KBM-7 (cell line): ENCODE measurements around the gene MYL4.
A peak's percentile ranks its signal among the peaks of the same experiment; 100 is the strongest.
"Not testable (repeated sequence)": the region's sequence is repeated elsewhere in the genome, so short reads cannot be mapped to it uniquely, and the experiment has no call there.

Source experiments
- DNase-seq: peaks from one replicate; pipeline ENCODE4 v3.0.0-alpha.2; 2015
- in situ Hi-C: fragments of 300-500 bp; cut with MboI; formaldehyde crosslinking; loops from 2 replicates; pipeline ENCODE4 v1.14.3; 2020; ENCODE audit warnings: low sequenced_read_pairs, low pct_unique_long_range_greater_than_20kb, mixed read lengths

Gene MYL4

GRCh38 chr17:47216821-47217220 lies 7.7 kb downstream of the MYL4 start:
- in situ Hi-C loops, DNase-seq: not testable (repeated sequence)

- DNase-seq, in situ Hi-C loops: not testable (repeated sequence)
These were observed 8.1 kb downstream of the MYL4 start for GRCh38 chr17:47217279-47217678.

- in situ Hi-C loops, result no loop called here
- peak; percentile 58 for DNase-seq
These were observed 9.8 kb downstream of the MYL4 start for GRCh38 chr17:47218896-47219430.

- DNase-seq, result no peak
- in situ Hi-C loops, result no loop called here
These were observed 10.7 kb downstream of the MYL4 start for GRCh38 chr17:47219621-47220475.

- in situ Hi-C loops, result no loop called here
These were observed 11.4 kb downstream of the MYL4 start for GRCh38 chr17:47220531-47220999.

GRCh38 chr17:47221154-47221553 lies 12.0 kb downstream of the MYL4 start:
- in situ Hi-C loops, result no loop called here
- DNase-seq, result no peak

More at GRCh38 chr17:47220531-47220999, 11.4 kb downstream of the MYL4 start:
- DNase-seq, result no peak

GRCh38 chr17:47222047-47222446 lies 12.9 kb downstream of the MYL4 start:
- in situ Hi-C loops, result no loop called here
- DNase-seq, result no peak

GRCh38 chr17:47223007-47223406 lies 13.9 kb downstream of the MYL4 start:
- in situ Hi-C loops, result no loop called here
- DNase-seq, result no peak

- in situ Hi-C loops, result no loop called here
- no peak for DNase-seq
These were observed 14.3 kb downstream of the MYL4 start for GRCh38 chr17:47223460-47223859.

GRCh38 chr17:47224077-47224476 lies 14.9 kb downstream of the MYL4 start:
- DNase-seq, in situ Hi-C loops: not testable (repeated sequence)

GRCh38 chr17:47224966-47225365 lies 15.8 kb downstream of the MYL4 start:
- in situ Hi-C loops, result no loop called here
- DNase-seq, result no peak

GRCh38 chr17:47225436-47225858 lies 16.3 kb downstream of the MYL4 start:
- DNase-seq, result peak; percentile 26
- in situ Hi-C loops, result no loop called here

- DNase-seq, result no peak
- in situ Hi-C loops, result no loop called here
These were observed 17.0 kb downstream of the MYL4 start for GRCh38 chr17:47225911-47226688.

GRCh38 chr17:47227862-47228261 lies 18.7 kb downstream of the MYL4 start:
- in situ Hi-C loops, result no loop called here
- no peak for DNase-seq

- DNase-seq, result peak; percentile 83
- in situ Hi-C loops, result no loop called here
These were observed 20.6 kb downstream of the MYL4 start for GRCh38 chr17:47229535-47230443.

- DNase-seq, result no peak
- in situ Hi-C loops, result no loop called here
These were observed 21.7 kb downstream of the MYL4 start for GRCh38 chr17:47230864-47231263.

GRCh38 chr17:47231334-47231733 lies 22.2 kb downstream of the MYL4 start:
- in situ Hi-C loops, result no loop called here
- no peak for DNase-seq

GRCh38 chr17:47231866-47232265 lies 22.7 kb downstream of the MYL4 start:
- in situ Hi-C loops, result no loop called here
- DNase-seq, result no peak

- in situ Hi-C loops, result no loop called here
- DNase-seq, result no peak
These were observed 23.3 kb downstream of the MYL4 start for GRCh38 chr17:47232465-47232864.
